ENCODE data around the gene ZNF365. TPM values are rescaled to one million over a fixed set of nuclear protein-coding genes. Genes with fewer than 3 reads are reported as not detected.
A peak's percentile ranks its signal among the peaks of the same experiment; 100 is the strongest.

The ZNF365 gene
- polyA plus RNA-seq, 1 experiment, result 3.7 TPM

GRCh38 chr10:62381385-62382102, 7.4 kb downstream of the ZNF365 start:
- Histone ChIP-seq H3K4me3 (ENCODE audit: low read depth, low read length) (no peak overlapping the region), H3K27me3 (ENCODE audit: control insufficient read depth, insufficient read depth, low read length) (no peaks in the 10 kb centered on the region), H3K36me3 (ENCODE audit: control insufficient read depth, insufficient read depth, low read length) (no peaks in the 10 kb centered on the region)
- no peak for DNase-seq (ENCODE audit: low read depth)
- TF ChIP-seq CTCF (IDR thresholded peaks at IDR 0.05; ENCODE audit: insufficient read depth, low read depth, low read length), result no peak
- POLR2A ChIA-PET, result no interaction called here
- CTCF ChIA-PET, result no interaction called here

GRCh38 chr10:62382831-62383230, 8.7 kb downstream of the ZNF365 start:
- TF ChIP-seq CTCF (IDR thresholded peaks at IDR 0.05; ENCODE audit: insufficient read depth, low read depth, low read length), result no peak
- Histone ChIP-seq H3K27me3 (ENCODE audit: control insufficient read depth, insufficient read depth, low read length) (no peaks in the 10 kb centered on the region), H3K36me3 (ENCODE audit: control insufficient read depth, insufficient read depth, low read length) (no peaks in the 10 kb centered on the region), H3K4me3 (ENCODE audit: low read depth, low read length) (no peak overlapping the region)
- no peak for DNase-seq (ENCODE audit: low read depth)
- ChIA-PET CTCF (no interaction called here), POLR2A (no interaction called here)

- CTCF ChIA-PET, result interaction anchor here (0.7 kb wide), 1 partner anchor 396 kb away, joined by 3 read pairs; no protein-coding TSS in a partner anchor
- POLR2A ChIA-PET, result no interaction called here
- no peaks in the 10 kb centered on the region for H3K27me3 ChIP-seq (ENCODE audit: control insufficient read depth, insufficient read depth, low read length)
- peak; percentile 82 for DNase-seq (ENCODE audit: low read depth)
- H3K4me3 ChIP-seq (ENCODE audit: low read depth, low read length), result no peak overlapping the region
- H3K36me3 ChIP-seq (ENCODE audit: control insufficient read depth, insufficient read depth, low read length), result no peaks in the 10 kb centered on the region
- TF ChIP-seq CTCF (IDR thresholded peaks at IDR 0.05; ENCODE audit: insufficient read depth, low read depth, low read length), result no peak
Observed at GRCh38 chr10:62384057-62384446, 9.9 kb downstream of the ZNF365 start.

GRCh38 chr10:62384447-62385081, 10.4 kb downstream of the ZNF365 start:
- no peak for DNase-seq (ENCODE audit: low read depth)
- no peaks in the 10 kb centered on the region for H3K27me3 ChIP-seq (ENCODE audit: control insufficient read depth, insufficient read depth, low read length)
- TF ChIP-seq CTCF (IDR thresholded peaks at IDR 0.05; ENCODE audit: insufficient read depth, low read depth, low read length), result no peak
- H3K36me3 ChIP-seq (ENCODE audit: control insufficient read depth, insufficient read depth, low read length), result no peaks in the 10 kb centered on the region
- ChIA-PET CTCF (no interaction called here), POLR2A (no interaction called here)
- H3K4me3 ChIP-seq (ENCODE audit: low read depth, low read length), result no peak overlapping the region

- ChIA-PET POLR2A (interaction anchor here (0.6 kb wide), 1 partner anchor 389 kb away, joined by 3 read pairs; no protein-coding TSS in a partner anchor), CTCF (interaction anchor here (2.2 kb wide), 1 partner anchor 51 kb away, joined by 5 read pairs; no protein-coding TSS in a partner anchor)
- TF ChIP-seq CTCF (IDR thresholded peaks at IDR 0.05; ENCODE audit: insufficient read depth, low read depth, low read length), result no peak
- H3K36me3 ChIP-seq (ENCODE audit: control insufficient read depth, insufficient read depth, low read length), result no peaks in the 10 kb centered on the region
- DNase-seq (ENCODE audit: low read depth), result no peak
- H3K27me3 ChIP-seq (ENCODE audit: control insufficient read depth, insufficient read depth, low read length), result no peaks in the 10 kb centered on the region
- H3K4me3 ChIP-seq (ENCODE audit: low read depth, low read length), result no peak overlapping the region
Observed at GRCh38 chr10:62386356-62387320, 12.5 kb downstream of the ZNF365 start.

Data from BJ (cell line).